H9 (cell line): ENCODE data around the gene FARP2. TPM values are rescaled to one million over a fixed set of nuclear protein-coding genes. Genes with fewer than 3 reads are reported as not detected.

Source experiments
- DNase-seq: peaks from one replicate; pipeline ENCODE4 v3.0.0-alpha.2; 2017
- H2AFZ ChIP-seq: one replicate; pipeline ENCODE4 v1.6.1; 2013; ENCODE audit warnings: mild to moderate bottlenecking, low read length, control low read depth, moderate library complexity
- H2AK5ac ChIP-seq: 2 replicates; pipeline ENCODE4 v1.6.1; 2013; ENCODE audit warnings: low read length, control low read depth, mixed read lengths; ENCODE audit not compliant: insufficient read length
- H2BK120ac ChIP-seq: one replicate; pipeline ENCODE4 v1.6.1; 2013; ENCODE audit warnings: low read depth, mild to moderate bottlenecking, low read length, control low read depth, inconsistent platforms; ENCODE audit not compliant: poor library complexity, severe bottlenecking
- H2BK12ac ChIP-seq: 2 replicates; pipeline ENCODE4 v1.6.1; 2013; ENCODE audit warnings: low read length, control low read depth, mixed read lengths, low read depth; ENCODE audit not compliant: insufficient read length
- H2BK15ac ChIP-seq: 2 replicates; pipeline ENCODE4 v1.6.1; 2013; ENCODE audit warnings: low read depth, low read length, control low read depth
- H2BK20ac ChIP-seq: one replicate; pipeline ENCODE4 v1.6.1; 2013; ENCODE audit warnings: low read depth, mild to moderate bottlenecking, low read length, control low read depth, inconsistent platforms; ENCODE audit not compliant: poor library complexity, severe bottlenecking
- H2BK5ac ChIP-seq: 2 replicates; pipeline ENCODE4 v1.6.1; 2013; ENCODE audit warnings: low read length, control low read depth, mixed read lengths; ENCODE audit not compliant: insufficient read length
- H3K14ac ChIP-seq: 2 replicates; pipeline ENCODE4 v1.6.1; 2013; ENCODE audit warnings: low read length, control low read depth; ENCODE audit not compliant: insufficient read depth
- H3K18ac ChIP-seq: 2 replicates; pipeline ENCODE4 v1.6.1; 2013; ENCODE audit warnings: low read depth, mild to moderate bottlenecking, mixed read lengths, low read length, control low read depth; ENCODE audit not compliant: insufficient read length
- H3K23ac ChIP-seq: 2 replicates; pipeline ENCODE4 v1.6.1; 2013; ENCODE audit warnings: low read length, control low read depth, mixed read lengths, low read depth; ENCODE audit not compliant: insufficient read length
- H3K23me2 ChIP-seq: 2 replicates; pipeline ENCODE4 v1.6.1; 2013; ENCODE audit warnings: low read depth, mild to moderate bottlenecking, mixed read lengths, low read length, control low read depth; ENCODE audit not compliant: insufficient read length, poor library complexity, severe bottlenecking
- H3K27ac ChIP-seq: 2 replicates; pipeline ENCODE4 v1.5.1; 2013; ENCODE audit warnings: low read length, control low read depth, mixed read lengths, low read depth; ENCODE audit not compliant: insufficient read length
- H3K27me3 ChIP-seq: 2 replicates; pipeline ENCODE4 v1.6.1; 2013; ENCODE audit warnings: low read length, control low read depth, inconsistent platforms; ENCODE audit not compliant: insufficient read depth
- H3K4ac ChIP-seq: 2 replicates; pipeline ENCODE4 v1.6.1; 2013; ENCODE audit warnings: low read depth, mild to moderate bottlenecking, control low read depth, inconsistent platforms, low read length, moderate library complexity
- H3K4me1 ChIP-seq: 2 replicates; pipeline ENCODE4 v1.6.1; 2013; ENCODE audit warnings: low read length, control low read depth, inconsistent platforms; ENCODE audit not compliant: insufficient read depth
- H3K4me2 ChIP-seq: 2 replicates; pipeline ENCODE4 v1.6.1; 2013; ENCODE audit warnings: low read length, control low read depth, mixed read lengths; ENCODE audit not compliant: insufficient read length, insufficient read depth
- H3K56ac ChIP-seq: 2 replicates; pipeline ENCODE4 v1.6.1; 2013; ENCODE audit warnings: low read depth, mild to moderate bottlenecking, mixed read lengths, low read length, control low read depth; ENCODE audit not compliant: insufficient read length
- H3K79me1 ChIP-seq: 2 replicates; pipeline ENCODE4 v1.6.1; 2013; ENCODE audit warnings: low read depth, mild to moderate bottlenecking, moderate library complexity, low read length, control low read depth, inconsistent platforms; ENCODE audit not compliant: insufficient read depth, poor library complexity, severe bottlenecking
- H3K79me2 ChIP-seq: 2 replicates; pipeline ENCODE4 v1.6.1; 2013; ENCODE audit warnings: low read length, control low read depth, inconsistent platforms; ENCODE audit not compliant: insufficient read depth
- H3K9ac ChIP-seq: 2 replicates; pipeline ENCODE4 v1.6.1; 2013; ENCODE audit warnings: low read length, control low read depth, mixed read lengths; ENCODE audit not compliant: insufficient read length; ENCODE audit errors: extremely low read depth
- H3K9me3 ChIP-seq: one replicate; pipeline ENCODE4 v1.6.1; 2013; ENCODE audit warnings: low read depth, low read length, inconsistent platforms; ENCODE audit not compliant: control insufficient read depth
- H3T11ph ChIP-seq: one replicate; pipeline ENCODE4 v1.6.1; 2013; ENCODE audit warnings: mild to moderate bottlenecking, low read length, control low read depth, inconsistent platforms
- H4K20me1 ChIP-seq: one replicate; pipeline ENCODE4 v1.6.1; 2013; ENCODE audit not compliant: control insufficient read depth, insufficient read length, insufficient read depth
- H4K5ac ChIP-seq: 2 replicates; pipeline ENCODE4 v1.6.1; 2013; ENCODE audit warnings: low read depth, mild to moderate bottlenecking, mixed read lengths, low read length, control low read depth; ENCODE audit not compliant: insufficient read length
- H4K8ac ChIP-seq: replicated peaks from 2 replicates; pipeline ENCODE4 v1.6.1; 2013; ENCODE audit warnings: low read length, control low read depth, mixed read lengths, low read depth; ENCODE audit not compliant: insufficient read length
- H4K91ac ChIP-seq: 2 replicates; pipeline ENCODE4 v1.6.1; 2013; ENCODE audit warnings: low read depth, mild to moderate bottlenecking, moderate library complexity, mixed read lengths, low read length, control low read depth; ENCODE audit not compliant: insufficient read length
- H3K27ac Mint-ChIP-seq, 3 experiments: 2 replicates in 2 of 3; 3 replicates in 1 of 3; pipeline ENCODE4 v1.8.0; 2020 to 2021; ENCODE audit warnings: mixed read lengths in 3 of 3, mild to moderate bottlenecking in 1 of 3, moderate library complexity in 1 of 3
- H3K27me3 Mint-ChIP-seq: 2 replicates; pipeline ENCODE4 v1.8.0; 2021; ENCODE audit warnings: low read depth, mild to moderate bottlenecking, moderate library complexity, mixed read lengths
- H3K36me3 Mint-ChIP-seq, 3 experiments: 2 replicates in 2 of 3; 3 replicates in 1 of 3; pipeline ENCODE4 v1.8.0; 2020 to 2021; ENCODE audit warnings: low read depth in 3 of 3, mixed read lengths in 3 of 3; ENCODE audit not compliant: insufficient read depth in 1 of 3
- H3K4me1 Mint-ChIP-seq, 2 experiments: 2 replicates each; pipeline ENCODE4 v1.8.0; 2020; ENCODE audit warnings: mixed read lengths in 2 of 2
- H3K4me3 Mint-ChIP-seq, 2 experiments: 2 replicates in 1 of 2; 3 replicates in 1 of 2; pipeline ENCODE4 v1.8.0; 2020 to 2021; ENCODE audit warnings: mild to moderate bottlenecking in 2 of 2, mixed read lengths in 2 of 2, moderate library complexity in 1 of 2
- H3K9me3 Mint-ChIP-seq, 2 experiments: 2 replicates in 1 of 2; 3 replicates in 1 of 2; pipeline ENCODE4 v1.8.0; 2020; ENCODE audit warnings: mild to moderate bottlenecking in 2 of 2, mixed read lengths in 2 of 2, moderate library complexity in 1 of 2
- WGBS: extraction: QIAGEN DNeasy Blood & Tissue Kit; methylation state at CpG from one replicate; pipeline ENCODE4 v1.1.7; 2013; ENCODE audit warnings: missing lambda C conversion rate, low lambda C conversion rate, mixed read lengths; ENCODE audit not compliant: insufficient read length; ENCODE audit errors: extremely low coverage; 5-methylcytosine and 5-hydroxymethylcytosine counted together
- total RNA-seq: library from RNA; stranded (reverse); gene quantifications from 2 replicates; pipeline ENCODE4 v1.2.1, GENCODE V29; 2021
- TF ChIP-seq, protein P1 (sequence below): fragments of 200-600 bp; sonication (generic); conservative IDR thresholded peaks from 3 replicates; pipeline ENCODE4 v1.8.0; 2021; ENCODE audit warnings: antibody characterized with exemption, mild to moderate bottlenecking

The FARP2 gene
- total RNA-seq, 1 experiment from 2014 or later = 33.9 TPM

GRCh38 chr2:241481687-241482086, 125.6 kb downstream of the FARP2 start:
- H3K27ac Mint-ChIP-seq = no peak overlapping the region
- H3K56ac ChIP-seq = no peak overlapping the region
- H3K4me2 ChIP-seq = no peak overlapping the region
- H3K27me3 ChIP-seq = no peaks in the 10 kb centered on the region
- DNase-seq = no peak
- no peak overlapping the region for H3K18ac ChIP-seq
- no peak overlapping the region for H3T11ph ChIP-seq
- H3K9ac ChIP-seq = no peak overlapping the region
- H3K36me3 Mint-ChIP-seq = peaks cover 0 to 8% (median 2%) of the 10 kb centered on the region in 3 experiments; a peak in 3 of 7 replicates
- H2BK5ac ChIP-seq = no peak overlapping the region
- H3K4me3 Mint-ChIP-seq = no peak overlapping the region
- H3K4ac ChIP-seq = no peak overlapping the region
- H2BK120ac ChIP-seq = no peak overlapping the region
- H3K9me3 Mint-ChIP-seq = no peaks in the 10 kb centered on the region
- H4K91ac ChIP-seq = no peak overlapping the region
- H2AK5ac ChIP-seq = no peak overlapping the region
- H4K8ac ChIP-seq = no peak overlapping the region
- H3K4me1 Mint-ChIP-seq = no peaks in the 10 kb centered on the region; a peak in 1 of 4 replicates
- H3K27ac ChIP-seq = no peak overlapping the region
- no peaks in the 10 kb centered on the region for H3K79me2 ChIP-seq
- TF ChIP-seq, protein P1, sequence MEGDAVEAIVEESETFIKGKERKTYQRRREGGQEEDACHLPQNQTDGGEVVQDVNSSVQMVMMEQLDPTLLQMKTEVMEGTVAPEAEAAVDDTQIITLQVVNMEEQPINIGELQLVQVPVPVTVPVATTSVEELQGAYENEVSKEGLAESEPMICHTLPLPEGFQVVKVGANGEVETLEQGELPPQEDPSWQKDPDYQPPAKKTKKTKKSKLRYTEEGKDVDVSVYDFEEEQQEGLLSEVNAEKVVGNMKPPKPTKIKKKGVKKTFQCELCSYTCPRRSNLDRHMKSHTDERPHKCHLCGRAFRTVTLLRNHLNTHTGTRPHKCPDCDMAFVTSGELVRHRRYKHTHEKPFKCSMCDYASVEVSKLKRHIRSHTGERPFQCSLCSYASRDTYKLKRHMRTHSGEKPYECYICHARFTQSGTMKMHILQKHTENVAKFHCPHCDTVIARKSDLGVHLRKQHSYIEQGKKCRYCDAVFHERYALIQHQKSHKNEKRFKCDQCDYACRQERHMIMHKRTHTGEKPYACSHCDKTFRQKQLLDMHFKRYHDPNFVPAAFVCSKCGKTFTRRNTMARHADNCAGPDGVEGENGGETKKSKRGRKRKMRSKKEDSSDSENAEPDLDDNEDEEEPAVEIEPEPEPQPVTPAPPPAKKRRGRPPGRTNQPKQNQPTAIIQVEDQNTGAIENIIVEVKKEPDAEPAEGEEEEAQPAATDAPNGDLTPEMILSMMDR = 0 out of 3 replicates have a peak, but pooled peaks have one; percentile 14
- no CpG with 5 or more reads among the region's 1 CpG for WGBS
- no peak overlapping the region for H2BK20ac ChIP-seq
- no peak overlapping the region for H2BK12ac ChIP-seq
- H3K23ac ChIP-seq = no peak overlapping the region
- H2BK15ac ChIP-seq = no peak overlapping the region
- no peak overlapping the region for H3K14ac ChIP-seq
- H4K5ac ChIP-seq = no peak overlapping the region
- H3K9me3 ChIP-seq = no peaks in the 10 kb centered on the region
- H3K27me3 Mint-ChIP-seq = peaks cover 2% of the 10 kb centered on the region
- no peak overlapping the region for H2AFZ ChIP-seq
- H3K79me1 ChIP-seq = no peaks in the 10 kb centered on the region
- H3K23me2 ChIP-seq = no peaks in the 10 kb centered on the region
- no peaks in the 10 kb centered on the region for H3K4me1 ChIP-seq
- H4K20me1 ChIP-seq = peaks cover 6% of the 10 kb centered on the region
